ENCODE measurements around the gene ZNF263. TPM values are rescaled to one million over a fixed set of nuclear protein-coding genes. Genes with fewer than 3 reads are reported as not detected.
"Not testable (repeated sequence)": the region's sequence is repeated elsewhere in the genome, so short reads cannot be mapped to it uniquely, and the experiment has no call there.

Gene ZNF263
- total RNA-seq, 1 donor from 2014 or later: 7.8 TPM

- intact Hi-C loops (cut with micrococcal nuclease): no loop called here
- DNase-seq (peak; percentile 97), ATAC-seq (peak; percentile 96)
Observed at GRCh38 chr16:3264137-3265036, 18.9 kb upstream of the ZNF263 start.

GRCh38 chr16:3266873-3267537, 16.3 kb upstream of the ZNF263 start:
- no peak for ATAC-seq
- intact Hi-C loops (cut with micrococcal nuclease): no loop called here
- DNase-seq: no peak

GRCh38 chr16:3268294-3268693, 15.0 kb upstream of the ZNF263 start:
- no peak for ATAC-seq
- intact Hi-C loops (cut with micrococcal nuclease): no loop called here
- DNase-seq: no peak

- DNase-seq; ATAC-seq; intact Hi-C loops (cut with micrococcal nuclease): not testable (repeated sequence)
Observed at GRCh38 chr16:3270718-3271117, 12.6 kb upstream of the ZNF263 start.

- ATAC-seq; intact Hi-C loops (cut with micrococcal nuclease); DNase-seq: not testable (repeated sequence)
Observed at GRCh38 chr16:3271281-3271680, 12.0 kb upstream of the ZNF263 start.

GRCh38 chr16:3274490-3274889, 8.8 kb upstream of the ZNF263 start:
- DNase-seq: no peak
- intact Hi-C loops (cut with micrococcal nuclease): no loop called here
- ATAC-seq: no peak

GRCh38 chr16:3274947-3275346, 8.3 kb upstream of the ZNF263 start:
- intact Hi-C loops (cut with micrococcal nuclease): no loop called here
- no peak for ATAC-seq
- no peak for DNase-seq

- ATAC-seq (no peak), DNase-seq (no peak)
- intact Hi-C loops (cut with micrococcal nuclease): no loop called here
Observed at GRCh38 chr16:3276679-3277078, 6.6 kb upstream of the ZNF263 start.

- intact Hi-C loops (cut with micrococcal nuclease): no loop called here
- ATAC-seq (no peak), DNase-seq (no peak)
Observed at GRCh38 chr16:3281222-3281820, 2.0 kb upstream of the ZNF263 start.

- ATAC-seq (peak; percentile 44), DNase-seq (no peak)
- intact Hi-C loops (cut with micrococcal nuclease): no loop called here
Observed at GRCh38 chr16:3282103-3282729, 1.1 kb upstream of the ZNF263 start.

GRCh38 chr16:3283543-3284447, 504 bp downstream of the ZNF263 start:
- intact Hi-C loops (cut with micrococcal nuclease): no loop called here
- DNase-seq (no peak), ATAC-seq (no peak)

- no peak for DNase-seq
- intact Hi-C loops (cut with micrococcal nuclease): no loop called here
- no peak for ATAC-seq
Observed at GRCh38 chr16:3285131-3285530, 1.8 kb downstream of the ZNF263 start.

GRCh38 chr16:3289998-3290673, 6.8 kb downstream of the ZNF263 start:
- DNase-seq (no peak), ATAC-seq (no peak)
- intact Hi-C loops (cut with micrococcal nuclease): no loop called here

GRCh38 chr16:3292604-3293003, 9.3 kb downstream of the ZNF263 start:
- no peak for DNase-seq
- no peak for ATAC-seq
- intact Hi-C loops (cut with micrococcal nuclease): no loop called here

GRCh38 chr16:3295209-3295608, 11.9 kb downstream of the ZNF263 start:
- ATAC-seq: peak; percentile 43
- no peak for DNase-seq
- intact Hi-C loops (cut with micrococcal nuclease): no loop called here

GRCh38 chr16:3295783-3296182, 12.5 kb downstream of the ZNF263 start:
- DNase-seq: no peak
- no peak for ATAC-seq

GRCh38 chr16:3304370-3304769, 21.1 kb downstream of the ZNF263 start:
- DNase-seq: no peak
- no peak for ATAC-seq
- intact Hi-C loops (cut with micrococcal nuclease): no loop called here

More at GRCh38 chr16:3295783-3296182, 12.5 kb downstream of the ZNF263 start:
- intact Hi-C loops (cut with micrococcal nuclease): no loop called here
